ENCODE data around the gene STAT4.
A peak's percentile ranks its signal among the peaks of the same experiment; 100 is the strongest.

STAT4 gene

GRCh38 chr2:191150600-191151330 is at the start of gene STAT4:
Gene STAT4, minus strand, starts transcription at chr2:191150994. Its CDS starts 2,791 bp downstream, at chr2:191148203.
- DNase-seq (ENCODE audit: low read depth) = no peak

- no peak for DNase-seq (ENCODE audit: low read depth)
Observed at GRCh38 chr2:191199929-191200512, 49.2 kb upstream of the STAT4 start.

GRCh38 chr2:191198271-191198670 is 47.5 kb upstream of the STAT4 start:
- no peak for DNase-seq (ENCODE audit: low read depth)

GRCh38 chr2:191197096-191197495 is 46.3 kb upstream of the STAT4 start:
- no peak for DNase-seq (ENCODE audit: low read depth)

- no peak for DNase-seq (ENCODE audit: low read depth)
Observed at GRCh38 chr2:191195021-191195420, 44.2 kb upstream of the STAT4 start.

- no peak for DNase-seq (ENCODE audit: low read depth)
Observed at GRCh38 chr2:191190861-191191552, 40.2 kb upstream of the STAT4 start.

- DNase-seq (ENCODE audit: low read depth) = no peak
Observed at GRCh38 chr2:191190435-191190834, 39.6 kb upstream of the STAT4 start.

- no peak for DNase-seq (ENCODE audit: low read depth)
Observed at GRCh38 chr2:191189112-191189635, 38.4 kb upstream of the STAT4 start.

- DNase-seq (ENCODE audit: low read depth) = no peak
Observed at GRCh38 chr2:191188550-191189093, 37.8 kb upstream of the STAT4 start.

- DNase-seq (ENCODE audit: low read depth) = no peak
Observed at GRCh38 chr2:191187105-191187829, 36.5 kb upstream of the STAT4 start.

GRCh38 chr2:191184457-191184856 is 33.7 kb upstream of the STAT4 start:
- no peak for DNase-seq (ENCODE audit: low read depth)

GRCh38 chr2:191183516-191183915 is 32.7 kb upstream of the STAT4 start:
- DNase-seq (ENCODE audit: low read depth) = no peak

- DNase-seq (ENCODE audit: low read depth) = no peak
Observed at GRCh38 chr2:191183081-191183480, 32.3 kb upstream of the STAT4 start.

- DNase-seq (ENCODE audit: low read depth) = no peak
Observed at GRCh38 chr2:191180713-191181112, 29.9 kb upstream of the STAT4 start.

- no peak for DNase-seq (ENCODE audit: low read depth)
Observed at GRCh38 chr2:191180276-191180675, 29.5 kb upstream of the STAT4 start.

- peak; percentile 39 for DNase-seq (ENCODE audit: low read depth)
Observed at GRCh38 chr2:191178806-191179514, 28.2 kb upstream of the STAT4 start.

- DNase-seq (ENCODE audit: low read depth) = no peak
Observed at GRCh38 chr2:191177751-191178736, 27.2 kb upstream of the STAT4 start.

- no peak for DNase-seq (ENCODE audit: low read depth)
Observed at GRCh38 chr2:191176801-191177438, 26.1 kb upstream of the STAT4 start.

GRCh38 chr2:191176305-191176704 is 25.5 kb upstream of the STAT4 start:
- no peak for DNase-seq (ENCODE audit: low read depth)

- no peak for DNase-seq (ENCODE audit: low read depth)
Observed at GRCh38 chr2:191174442-191174841, 23.6 kb upstream of the STAT4 start.

All from GM04503 (cell line).